Measurements from ENCODE around the gene POU2F3.

POU2F3 gene

DNA sequence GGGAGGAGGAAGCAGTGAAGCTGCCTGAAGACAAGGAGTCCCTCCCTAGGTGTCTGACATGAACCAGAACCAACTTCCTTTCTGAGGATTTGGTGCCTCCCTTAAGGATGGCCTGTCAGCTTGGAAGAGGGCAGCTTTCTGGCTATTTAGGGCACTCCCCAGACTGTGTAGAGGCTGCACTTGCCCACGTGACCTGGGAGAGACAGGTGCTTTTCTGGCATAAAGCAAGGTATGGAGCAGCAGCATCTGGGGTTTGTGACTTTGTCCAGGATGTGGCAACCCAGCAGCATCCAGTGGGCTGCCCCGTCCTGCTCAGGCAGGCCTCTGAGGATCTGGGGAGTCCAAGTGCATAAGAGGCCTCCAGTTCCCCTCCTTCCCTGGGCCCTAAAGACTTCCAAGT, 43.2 kb downstream of the POU2F3 start:
- no peak for TF ChIP-seq TAF1 (IDR thresholded peaks at IDR 0.05; ENCODE audit: low read depth)
- TF ChIP-seq, protein P1, sequence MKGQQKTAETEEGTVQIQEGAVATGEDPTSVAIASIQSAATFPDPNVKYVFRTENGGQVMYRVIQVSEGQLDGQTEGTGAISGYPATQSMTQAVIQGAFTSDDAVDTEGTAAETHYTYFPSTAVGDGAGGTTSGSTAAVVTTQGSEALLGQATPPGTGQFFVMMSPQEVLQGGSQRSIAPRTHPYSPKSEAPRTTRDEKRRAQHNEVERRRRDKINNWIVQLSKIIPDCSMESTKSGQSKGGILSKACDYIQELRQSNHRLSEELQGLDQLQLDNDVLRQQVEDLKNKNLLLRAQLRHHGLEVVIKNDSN (IDR thresholded peaks at IDR 0.05), result peak; percentile 55; the same call in 1 of the 2 replicates

DNA sequence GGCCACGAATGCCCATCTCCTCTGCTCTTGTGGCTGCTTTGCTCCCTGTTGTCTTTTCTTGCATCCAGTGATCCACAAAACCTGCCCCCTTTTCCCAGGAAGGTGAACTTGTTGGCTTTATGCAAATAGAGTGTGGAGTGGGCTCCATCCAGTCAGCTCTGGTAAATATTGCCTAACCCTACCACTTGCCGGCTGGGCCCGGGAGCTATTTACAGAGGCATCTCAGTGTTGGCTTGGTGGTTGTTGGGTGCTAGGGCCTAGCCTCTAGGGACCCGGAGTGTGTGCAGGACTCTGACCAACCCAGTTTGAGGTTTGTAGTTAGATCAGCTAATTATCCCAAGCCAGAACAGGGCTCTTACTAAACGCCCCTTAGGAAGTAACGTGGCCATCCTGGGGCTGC, 44.3 kb downstream of the POU2F3 start:
- no peak for TF ChIP-seq YY1 (IDR thresholded peaks at IDR 0.05; ENCODE audit: low read depth)
- TF ChIP-seq NFIC (IDR thresholded peaks at IDR 0.05), result no peak
- TF ChIP-seq CEBPB (IDR thresholded peaks at IDR 0.05), result no peak
- no peak for TF ChIP-seq TCF12 (IDR thresholded peaks at IDR 0.05; ENCODE audit: low read depth)
- TF ChIP-seq, protein P1 (IDR thresholded peaks at IDR 0.05), result no peak
- TF ChIP-seq, protein P2, sequence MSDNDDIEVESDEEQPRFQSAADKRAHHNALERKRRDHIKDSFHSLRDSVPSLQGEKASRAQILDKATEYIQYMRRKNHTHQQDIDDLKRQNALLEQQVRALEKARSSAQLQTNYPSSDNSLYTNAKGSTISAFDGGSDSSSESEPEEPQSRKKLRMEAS (IDR thresholded peaks at IDR 0.05), result no peak
- no peak for TF ChIP-seq EP300 (IDR thresholded peaks at IDR 0.05; ENCODE audit: borderline replicate concordance)
- no peak for TF ChIP-seq RAD21 (IDR thresholded peaks at IDR 0.05; ENCODE audit: low read depth)
- TF ChIP-seq CREB1 (IDR thresholded peaks at IDR 0.05; ENCODE audit: low read depth), result no peak
- no peak for TF ChIP-seq ZBTB7A (IDR thresholded peaks at IDR 0.05; ENCODE audit: low read depth)
- TF ChIP-seq FOXM1 (IDR thresholded peaks at IDR 0.05; ENCODE audit: borderline replicate concordance, low read depth), result no peak
- no peak for TF ChIP-seq TAF1 (IDR thresholded peaks at IDR 0.05; ENCODE audit: low read depth)
- no peak for TF ChIP-seq EGR1 (IDR thresholded peaks at IDR 0.05)

DNA sequence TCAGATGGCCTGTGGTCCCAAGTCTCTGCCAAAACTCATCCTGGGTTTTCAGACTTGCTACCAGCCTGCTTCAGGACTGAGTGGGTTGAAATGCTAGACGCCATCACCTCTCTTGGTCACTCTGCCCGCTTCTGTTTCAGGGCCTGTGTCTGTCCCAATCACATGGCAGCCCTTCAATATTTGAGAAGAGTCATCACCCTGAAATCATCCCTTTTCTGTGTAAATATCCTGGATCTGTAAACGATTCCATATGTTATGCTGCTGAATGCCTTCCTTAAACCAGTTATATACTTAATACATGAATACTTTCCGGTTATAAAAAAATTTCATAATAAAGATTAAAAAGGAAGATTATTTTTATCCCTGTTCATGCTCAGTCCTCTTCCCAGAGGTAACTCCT, 45.3 kb downstream of the POU2F3 start:
- TF ChIP-seq EGR1 (IDR thresholded peaks at IDR 0.05), result no peak
- no peak for TF ChIP-seq CREB1 (IDR thresholded peaks at IDR 0.05; ENCODE audit: low read depth)
- TF ChIP-seq, protein P1 (IDR thresholded peaks at IDR 0.05), result no peak
- no peak for TF ChIP-seq EP300 (IDR thresholded peaks at IDR 0.05; ENCODE audit: borderline replicate concordance)
- no peak for TF ChIP-seq YY1 (IDR thresholded peaks at IDR 0.05; ENCODE audit: low read depth)
- TF ChIP-seq ZBTB7A (IDR thresholded peaks at IDR 0.05; ENCODE audit: low read depth), result no peak
- no peak for TF ChIP-seq FOXM1 (IDR thresholded peaks at IDR 0.05; ENCODE audit: borderline replicate concordance, low read depth)
- TF ChIP-seq, protein P2 (IDR thresholded peaks at IDR 0.05), result no peak

DNA sequence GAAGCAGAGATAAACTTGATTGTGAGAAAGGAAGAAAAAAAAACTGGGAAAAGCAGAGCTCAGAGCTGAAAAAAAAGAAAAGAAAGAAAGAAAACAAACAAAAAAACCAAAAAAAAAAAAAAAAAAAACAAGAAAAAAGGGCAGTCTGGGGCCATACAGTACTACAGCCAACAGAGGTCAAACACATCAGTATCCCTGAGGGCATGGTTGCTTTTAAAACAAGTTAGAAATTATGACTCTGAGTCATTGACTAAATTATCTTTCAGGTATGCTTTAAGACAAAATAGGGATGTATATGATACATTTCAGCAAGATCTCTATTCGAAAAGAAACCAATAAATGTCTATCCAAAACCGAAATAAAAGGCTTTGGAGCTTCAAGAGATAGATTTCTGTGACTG, 48.1 kb downstream of the POU2F3 start:
- TF ChIP-seq FOXM1 (IDR thresholded peaks at IDR 0.05; ENCODE audit: borderline replicate concordance, low read depth) (no peak), CEBPB (IDR thresholded peaks at IDR 0.05) (no peak), EGR1 (IDR thresholded peaks at IDR 0.05) (no peak), TEAD4 (IDR thresholded peaks at IDR 0.05) (no peak), TCF12 (IDR thresholded peaks at IDR 0.05; ENCODE audit: low read depth) (no peak), RAD21 (IDR thresholded peaks at IDR 0.05; ENCODE audit: low read depth) (no peak), ZBTB7A (IDR thresholded peaks at IDR 0.05; ENCODE audit: low read depth) (no peak), YY1 (IDR thresholded peaks at IDR 0.05; ENCODE audit: low read depth) (no peak), CREB1 (IDR thresholded peaks at IDR 0.05; ENCODE audit: low read depth) (no peak), EP300 (IDR thresholded peaks at IDR 0.05; ENCODE audit: borderline replicate concordance) (no peak), TAF1 (IDR thresholded peaks at IDR 0.05; ENCODE audit: low read depth) (no peak)
- TF ChIP-seq, protein P2 (IDR thresholded peaks at IDR 0.05), result no peak
- TF ChIP-seq, protein P1 (IDR thresholded peaks at IDR 0.05), result no peak
- TF ChIP-seq, protein P3, sequence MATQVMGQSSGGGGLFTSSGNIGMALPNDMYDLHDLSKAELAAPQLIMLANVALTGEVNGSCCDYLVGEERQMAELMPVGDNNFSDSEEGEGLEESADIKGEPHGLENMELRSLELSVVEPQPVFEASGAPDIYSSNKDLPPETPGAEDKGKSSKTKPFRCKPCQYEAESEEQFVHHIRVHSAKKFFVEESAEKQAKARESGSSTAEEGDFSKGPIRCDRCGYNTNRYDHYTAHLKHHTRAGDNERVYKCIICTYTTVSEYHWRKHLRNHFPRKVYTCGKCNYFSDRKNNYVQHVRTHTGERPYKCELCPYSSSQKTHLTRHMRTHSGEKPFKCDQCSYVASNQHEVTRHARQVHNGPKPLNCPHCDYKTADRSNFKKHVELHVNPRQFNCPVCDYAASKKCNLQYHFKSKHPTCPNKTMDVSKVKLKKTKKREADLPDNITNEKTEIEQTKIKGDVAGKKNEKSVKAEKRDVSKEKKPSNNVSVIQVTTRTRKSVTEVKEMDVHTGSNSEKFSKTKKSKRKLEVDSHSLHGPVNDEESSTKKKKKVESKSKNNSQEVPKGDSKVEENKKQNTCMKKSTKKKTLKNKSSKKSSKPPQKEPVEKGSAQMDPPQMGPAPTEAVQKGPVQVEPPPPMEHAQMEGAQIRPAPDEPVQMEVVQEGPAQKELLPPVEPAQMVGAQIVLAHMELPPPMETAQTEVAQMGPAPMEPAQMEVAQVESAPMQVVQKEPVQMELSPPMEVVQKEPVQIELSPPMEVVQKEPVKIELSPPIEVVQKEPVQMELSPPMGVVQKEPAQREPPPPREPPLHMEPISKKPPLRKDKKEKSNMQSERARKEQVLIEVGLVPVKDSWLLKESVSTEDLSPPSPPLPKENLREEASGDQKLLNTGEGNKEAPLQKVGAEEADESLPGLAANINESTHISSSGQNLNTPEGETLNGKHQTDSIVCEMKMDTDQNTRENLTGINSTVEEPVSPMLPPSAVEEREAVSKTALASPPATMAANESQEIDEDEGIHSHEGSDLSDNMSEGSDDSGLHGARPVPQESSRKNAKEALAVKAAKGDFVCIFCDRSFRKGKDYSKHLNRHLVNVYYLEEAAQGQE (IDR thresholded peaks at IDR 0.05; ENCODE audit: low read depth), result no peak

DNA sequence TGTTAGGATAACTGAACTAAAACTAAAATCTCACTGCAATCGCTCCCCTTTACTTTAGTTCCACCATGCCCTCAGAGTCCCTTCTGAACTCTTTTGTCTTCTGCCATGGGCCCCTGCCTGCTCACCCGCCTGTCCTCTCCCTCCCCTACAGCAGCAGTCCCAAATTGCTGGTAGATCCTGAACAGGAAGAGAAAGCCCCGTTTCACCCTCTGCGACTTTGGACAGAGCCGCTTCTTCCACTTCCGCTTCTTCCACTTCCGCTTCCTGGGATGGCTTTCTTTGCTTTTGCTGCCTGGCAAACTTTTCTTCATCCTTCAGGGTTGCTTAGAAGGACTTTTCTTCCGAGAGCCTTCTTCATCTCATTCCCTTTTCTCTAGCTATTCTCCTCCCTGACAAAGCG, 49.5 kb downstream of the POU2F3 start:
- TF ChIP-seq CEBPB (IDR thresholded peaks at IDR 0.05) (no peak), NFIC (IDR thresholded peaks at IDR 0.05) (no peak), TEAD4 (IDR thresholded peaks at IDR 0.05) (no peak), ZBTB7A (IDR thresholded peaks at IDR 0.05; ENCODE audit: low read depth) (no peak), TAF1 (IDR thresholded peaks at IDR 0.05; ENCODE audit: low read depth) (no peak), EP300 (IDR thresholded peaks at IDR 0.05; ENCODE audit: borderline replicate concordance) (no peak)
- TF ChIP-seq, protein P3 (IDR thresholded peaks at IDR 0.05; ENCODE audit: low read depth), result no peak
